Effector CD8-positive, alpha-beta T cell (primary cell): ENCODE data around the gene DDX59.

Source experiments
- DNase-seq: peaks from one replicate; lab custom pipeline; 2025; lab: John Stamatoyannopoulos, UW
- total RNA-seq, 4 experiments: gene quantifications; one replicate each; lab custom pipeline; 2026; lab: John Stamatoyannopoulos, UW

Gene DDX59
- 40.1 to 56.3 (median 51.7) reads per million in 4 experiments for total RNA-seq

DNA sequence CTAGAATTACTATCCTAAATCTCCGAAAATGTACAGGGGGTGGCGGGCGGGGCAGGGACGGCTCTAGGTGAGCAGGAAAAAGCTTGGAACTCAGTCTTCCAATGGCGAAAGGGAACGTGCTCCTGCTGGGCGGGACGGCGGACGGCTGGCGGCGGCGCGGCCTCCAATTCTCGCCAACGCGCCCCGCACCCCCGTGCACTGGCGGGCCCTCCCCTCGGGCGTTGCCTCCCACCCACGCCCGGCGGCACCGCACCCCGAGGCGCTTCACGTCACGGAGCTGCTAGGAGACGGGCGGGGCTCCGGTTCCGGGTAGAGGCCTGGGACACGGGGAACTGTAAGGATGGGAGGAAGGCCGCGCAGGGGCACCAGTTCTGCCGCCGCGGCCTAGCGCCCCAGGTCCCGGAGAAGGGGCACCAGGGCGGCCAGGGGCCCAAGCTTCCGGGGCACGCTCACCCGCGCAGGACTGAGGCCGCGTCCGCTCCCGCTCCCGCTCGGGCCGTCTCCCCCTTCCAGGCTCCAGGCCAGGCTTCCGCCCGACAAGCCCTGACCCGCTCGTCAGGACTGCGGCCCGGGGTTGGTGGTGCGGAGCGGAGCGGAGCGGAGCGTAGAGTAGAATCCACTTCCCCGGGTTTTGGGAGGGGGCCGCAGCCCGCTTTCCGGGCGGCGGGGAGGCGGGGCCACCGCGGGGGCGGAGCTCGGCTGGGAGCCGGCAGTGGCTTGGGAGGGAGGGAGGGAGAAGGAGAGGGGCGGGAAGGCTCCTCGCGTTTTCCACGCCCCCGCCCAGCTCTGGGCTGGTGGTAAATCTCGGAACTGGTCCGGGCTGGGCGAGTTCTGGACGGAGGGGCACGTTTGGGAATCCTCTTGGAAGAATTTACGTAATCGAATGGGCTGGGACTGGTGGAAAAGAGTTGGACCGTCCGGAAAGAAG, at the start of gene DDX59:
DDX59 (minus strand) TSS at position 594 of the 928 bp plus-strand sequence. CDS start 3,167 bp downstream, outside the sequence.
- peak; percentile 87 for DNase-seq

DNA sequence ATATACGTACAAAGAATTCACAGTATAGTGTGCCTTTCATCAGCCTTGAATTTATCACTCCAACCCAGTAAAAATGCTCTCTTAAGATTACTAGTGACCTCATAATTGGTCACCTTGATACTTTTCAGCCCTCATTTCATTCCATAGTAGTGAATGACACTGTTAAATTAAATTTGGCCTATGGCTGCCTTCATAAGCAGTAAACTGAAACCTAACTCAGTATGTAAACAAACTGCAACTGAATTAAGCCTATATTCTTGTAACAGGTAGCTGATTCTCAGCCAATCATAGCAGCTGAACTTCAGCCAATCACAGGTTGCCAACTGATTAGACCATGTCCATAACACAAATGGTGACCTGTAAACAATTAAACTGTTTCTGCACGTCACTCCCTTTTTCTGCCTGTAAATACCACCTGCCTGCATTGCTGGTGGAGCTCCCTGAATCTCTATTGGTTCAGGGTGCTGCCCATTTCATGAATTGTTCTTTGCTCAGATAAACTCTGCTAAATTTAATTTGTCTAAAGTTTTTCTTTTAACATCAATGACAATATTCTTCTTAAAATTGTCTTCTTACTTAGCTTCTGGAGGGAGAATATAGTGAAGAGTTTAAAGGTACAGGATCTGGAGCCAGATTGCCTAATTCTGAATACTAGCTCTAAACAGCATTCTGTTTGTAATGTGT, 44.9 kb upstream of the DDX59 start:
- DNase-seq = no peak

GRCh38 chr1:200710166-200710565, 40.5 kb upstream of the DDX59 start:
- no peak for DNase-seq

DNA sequence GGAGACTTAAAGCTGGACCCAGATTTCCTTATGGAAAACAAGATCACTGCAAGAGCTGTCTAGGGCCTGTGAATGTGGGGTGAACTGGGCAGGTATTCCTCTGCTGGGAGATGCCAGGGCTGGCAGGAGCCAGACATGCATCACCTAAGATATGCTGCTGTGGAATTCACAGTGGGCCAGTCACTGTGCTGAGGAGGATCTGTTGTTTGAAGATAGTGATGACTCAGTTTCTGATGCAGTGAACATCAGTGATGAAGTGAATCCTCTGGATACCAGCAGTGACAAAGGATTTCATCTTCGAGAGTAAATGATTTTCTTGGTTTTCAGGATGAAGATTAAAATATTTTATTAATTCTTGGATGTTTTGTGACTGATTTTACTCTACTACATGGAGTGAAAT, 39.1 kb upstream of the DDX59 start:
- DNase-seq = no peak

GRCh38 chr1:200708161-200708560, 38.5 kb upstream of the DDX59 start:
- no peak for DNase-seq

DNA sequence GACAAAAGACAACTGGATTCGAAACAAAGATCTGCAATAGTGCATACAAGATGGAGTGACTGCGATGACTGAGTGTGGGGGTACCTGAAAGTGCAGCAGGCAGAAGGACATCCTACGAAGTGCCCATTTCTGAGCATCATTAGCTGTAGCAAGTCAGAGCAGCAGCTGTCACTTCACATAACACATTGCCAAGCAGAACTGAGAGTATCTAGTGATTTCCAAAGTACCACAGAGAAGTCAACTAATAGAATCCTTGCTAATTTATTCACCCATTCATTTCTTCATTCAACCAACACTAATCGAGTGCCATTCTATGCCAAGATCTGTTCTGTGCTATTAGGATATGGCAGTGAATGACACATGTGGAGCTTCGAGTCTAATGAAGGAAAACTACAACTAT, 37.4 kb upstream of the DDX59 start:
- DNase-seq = no peak

- no peak for DNase-seq
Measured at GRCh38 chr1:200706111-200706814, 36.6 kb upstream of the DDX59 start.

DNA sequence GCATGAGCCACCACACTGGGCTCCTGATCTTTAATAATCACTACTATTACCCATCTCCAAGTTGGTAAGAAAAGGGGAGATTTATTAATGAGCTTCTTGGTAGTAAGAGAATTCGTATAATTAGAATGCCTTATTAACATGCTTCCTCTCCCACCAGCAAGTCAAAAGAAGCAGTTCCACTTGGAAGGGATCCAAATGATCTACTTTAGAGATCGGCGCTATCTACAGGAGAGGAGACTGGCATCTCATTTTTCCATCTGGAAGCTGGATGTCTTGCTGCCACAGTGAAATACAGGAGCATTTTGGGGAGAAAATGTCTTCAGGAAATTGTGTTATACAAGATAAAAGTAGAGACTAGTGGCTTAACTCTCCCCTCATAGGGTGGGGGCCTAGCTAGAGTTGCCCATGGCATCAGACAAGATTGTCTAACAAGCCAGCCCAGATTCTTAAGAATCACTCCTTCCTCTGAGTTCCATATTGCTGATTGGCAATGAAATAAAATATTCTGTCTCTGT, 35.3 kb upstream of the DDX59 start:
- DNase-seq = no peak

DNA sequence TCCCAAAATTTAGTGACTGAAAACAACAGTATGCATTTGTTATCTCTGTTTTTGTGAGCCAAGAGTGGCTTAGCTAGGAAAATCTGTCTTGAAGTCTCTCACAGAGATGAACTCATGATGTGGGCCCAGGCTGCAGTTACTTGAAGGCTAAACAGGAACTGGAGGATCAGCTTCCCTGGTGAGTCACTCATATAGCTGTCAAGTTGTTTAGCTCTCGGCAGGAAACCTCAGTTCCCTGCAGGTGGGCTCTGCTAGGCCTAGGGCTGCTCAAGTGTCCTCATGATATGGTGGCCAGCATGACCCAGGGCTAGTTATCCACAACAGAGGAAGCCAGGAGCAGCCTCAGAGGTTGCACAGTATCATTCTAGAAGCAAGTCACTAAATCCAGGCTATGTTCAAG, 30.2 kb upstream of the DDX59 start:
- DNase-seq = no peak

- no peak for DNase-seq
Measured at GRCh38 chr1:200694738-200695137, 25.0 kb upstream of the DDX59 start.

GRCh38 chr1:200693327-200693726, 23.6 kb upstream of the DDX59 start:
- DNase-seq = no peak

DNA sequence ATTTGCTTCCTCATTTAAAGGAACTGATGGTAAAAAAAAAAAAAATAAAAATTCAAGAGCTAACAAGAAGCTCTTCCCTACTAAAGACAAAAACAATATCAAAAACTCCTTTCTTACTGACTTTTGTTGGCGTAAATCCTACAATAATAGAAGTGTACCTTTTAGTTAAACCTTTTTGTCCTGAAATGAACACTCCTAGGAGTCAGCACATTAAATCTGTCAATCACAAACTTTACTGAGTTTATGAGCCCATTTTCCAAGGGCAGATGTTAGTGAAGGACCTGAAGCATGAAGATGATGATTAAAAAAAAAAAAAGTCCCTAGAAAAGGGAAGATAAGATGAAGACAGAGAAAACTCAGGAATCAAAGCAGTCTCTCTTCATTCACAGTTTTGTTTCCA, 22.6 kb upstream of the DDX59 start:
- no peak for DNase-seq

DNA sequence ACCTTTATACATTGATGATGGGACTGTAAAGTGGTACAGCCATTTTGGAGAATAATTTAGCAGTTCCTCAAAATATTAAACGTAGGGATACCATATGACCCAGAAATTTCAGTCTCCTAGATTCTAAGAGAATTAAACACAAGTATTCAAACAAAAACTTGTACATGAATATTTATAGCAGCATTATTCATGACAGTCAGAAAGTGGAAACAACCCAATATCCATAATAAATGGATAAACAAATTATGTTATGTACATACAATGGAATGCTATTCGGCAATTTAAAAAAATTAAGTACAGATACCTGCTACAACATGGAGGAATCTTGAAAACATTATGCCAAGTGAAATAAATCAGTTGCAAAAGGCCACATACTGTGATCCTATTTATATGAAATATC, 16.9 kb upstream of the DDX59 start:
- DNase-seq = no peak

GRCh38 chr1:200684015-200684414, 14.3 kb upstream of the DDX59 start:
- DNase-seq = no peak

DNA sequence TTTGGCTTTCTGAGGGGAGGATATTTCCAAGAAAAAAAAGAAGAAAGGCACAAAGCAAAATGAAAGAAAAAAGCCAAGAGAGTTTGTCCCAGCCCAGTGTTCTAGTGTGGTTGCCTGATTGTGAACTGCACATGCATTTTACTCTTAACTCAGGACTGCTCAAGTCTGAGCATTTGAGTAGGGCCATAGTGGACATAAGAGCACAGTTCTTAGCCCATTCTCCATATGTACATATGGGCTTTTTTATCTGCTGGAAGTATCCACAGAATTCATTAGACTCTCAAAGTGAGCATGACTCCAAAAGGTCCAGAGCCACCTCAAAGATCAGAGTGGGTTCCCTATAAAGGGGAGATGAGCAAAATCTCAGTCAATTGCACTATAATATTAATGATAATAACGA, 13.6 kb upstream of the DDX59 start:
- DNase-seq = no peak

GRCh38 chr1:200681231-200681630, 11.5 kb upstream of the DDX59 start:
- DNase-seq = no peak

GRCh38 chr1:200676829-200677228, 7.1 kb upstream of the DDX59 start:
- no peak for DNase-seq

- no peak for DNase-seq
Measured at GRCh38 chr1:200675588-200675852, 5.8 kb upstream of the DDX59 start.

- DNase-seq = no peak
Measured at GRCh38 chr1:200674838-200675587, 5.3 kb upstream of the DDX59 start.

DNA sequence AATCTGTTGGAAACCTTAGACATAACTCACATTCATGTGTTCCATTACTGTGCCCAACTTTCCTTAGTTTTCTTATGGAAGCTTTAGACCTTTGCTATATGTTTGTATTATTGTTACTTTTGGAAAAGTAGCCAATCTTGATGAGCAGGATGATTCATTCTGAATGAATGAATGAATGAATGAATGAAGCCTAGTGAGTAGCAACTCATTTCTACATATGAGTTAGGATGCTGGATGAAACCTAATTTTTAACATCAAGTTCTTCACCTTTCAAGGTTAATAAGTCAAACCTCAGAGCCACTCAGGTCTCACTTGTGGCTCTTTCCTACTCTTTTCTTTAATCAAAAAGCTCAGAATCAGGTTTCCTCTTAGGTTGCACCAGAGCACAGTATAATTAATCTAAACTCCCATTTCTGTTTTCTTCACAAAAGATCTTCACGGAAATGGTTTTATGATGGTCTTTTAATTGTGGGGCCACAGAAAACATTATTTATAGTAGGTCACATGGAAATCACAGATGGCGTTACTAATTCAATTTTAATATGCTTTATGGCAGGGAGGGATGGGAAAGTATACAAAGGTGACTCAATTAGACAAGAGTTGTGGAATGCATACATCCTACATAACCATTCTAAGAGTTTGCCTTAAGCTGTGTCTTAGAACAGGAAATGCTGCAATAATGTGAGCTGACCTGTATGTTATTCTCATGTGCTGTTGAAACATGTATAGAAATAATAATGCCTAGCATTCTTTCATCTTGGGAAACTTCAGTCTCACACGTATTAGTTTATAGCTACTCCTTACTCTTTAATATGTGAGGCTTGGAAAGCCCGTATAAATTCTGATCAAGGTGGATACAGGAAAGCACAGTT, 4.5 kb upstream of the DDX59 start:
- DNase-seq = no peak
